HUES6 (cell line): ENCODE measurements around the gene NDFIP1.

Experiments
- H3K27ac ChIP-seq: 2 replicates; pipeline ENCODE4 v1.7.0; 2013; ENCODE audit warnings: low read depth, mild to moderate bottlenecking, low read length, inconsistent platforms
- H3K27me3 ChIP-seq: 2 replicates; pipeline ENCODE4 v1.6.1; 2013; ENCODE audit warnings: low read length; ENCODE audit not compliant: control insufficient read depth, insufficient read depth
- H3K36me3 ChIP-seq: 2 replicates; pipeline ENCODE4 v1.6.1; 2013; ENCODE audit warnings: low read length; ENCODE audit not compliant: control insufficient read depth, insufficient read depth
- H3K4me1 ChIP-seq: 2 replicates; pipeline ENCODE4 v1.6.1; 2013; ENCODE audit warnings: low read length; ENCODE audit not compliant: control insufficient read depth, insufficient read depth
- H3K4me3 ChIP-seq: 2 replicates; pipeline ENCODE4 v1.5.1; 2013; ENCODE audit warnings: low read depth, low read length
- H3K9ac ChIP-seq: one replicate; pipeline ENCODE4 v1.6.1; 2013; ENCODE audit warnings: mild to moderate bottlenecking, low read length
- H3K9me3 ChIP-seq: 2 replicates; pipeline ENCODE4 v1.6.1; 2013; ENCODE audit warnings: low read depth, low read length; ENCODE audit not compliant: control insufficient read depth, insufficient read depth

NDFIP1 gene

DNA sequence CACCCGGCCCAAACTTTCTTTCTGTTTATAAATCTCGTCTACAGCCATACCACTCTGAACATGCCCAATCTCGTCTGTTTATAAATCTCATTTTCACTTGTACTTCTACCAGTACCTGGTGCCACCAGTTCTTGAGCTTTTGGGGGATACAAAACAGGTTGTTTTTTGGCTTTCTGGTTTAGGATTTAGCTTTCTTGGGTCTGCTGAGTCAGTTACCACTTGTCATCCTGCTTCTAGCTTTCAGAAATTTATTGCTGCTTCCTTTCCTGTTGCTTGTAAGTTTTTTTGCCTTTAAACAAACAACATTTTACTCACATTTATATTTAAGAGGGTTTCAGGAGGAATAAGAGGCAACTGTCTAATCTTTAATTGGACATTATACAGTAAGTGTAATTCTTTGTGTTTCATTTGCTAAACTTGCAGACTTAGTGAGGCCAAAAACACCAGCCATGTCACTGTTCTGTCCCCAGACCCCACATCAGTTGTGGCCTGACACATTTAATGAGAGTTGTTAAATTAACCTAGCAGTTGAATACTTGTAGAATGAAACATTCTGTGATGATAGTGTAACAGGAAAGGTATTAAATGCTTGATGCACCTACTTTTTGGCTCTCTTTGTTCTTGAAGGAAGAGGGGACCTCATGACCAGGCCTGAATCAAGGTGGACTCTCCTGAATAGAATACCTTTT lies 11.8 kb downstream of the NDFIP1 start:
- no peaks in the 10 kb centered on the region; the same call in 1 of the 2 replicates for H3K36me3 ChIP-seq
- H3K27me3 ChIP-seq = no peaks in the 10 kb centered on the region
- no peaks in the 10 kb centered on the region for H3K9me3 ChIP-seq
- no peak overlapping the region for H3K27ac ChIP-seq
- H3K9ac ChIP-seq = no peak overlapping the region
- H3K4me1 ChIP-seq = no peaks in the 10 kb centered on the region
- no peak overlapping the region for H3K4me3 ChIP-seq

DNA sequence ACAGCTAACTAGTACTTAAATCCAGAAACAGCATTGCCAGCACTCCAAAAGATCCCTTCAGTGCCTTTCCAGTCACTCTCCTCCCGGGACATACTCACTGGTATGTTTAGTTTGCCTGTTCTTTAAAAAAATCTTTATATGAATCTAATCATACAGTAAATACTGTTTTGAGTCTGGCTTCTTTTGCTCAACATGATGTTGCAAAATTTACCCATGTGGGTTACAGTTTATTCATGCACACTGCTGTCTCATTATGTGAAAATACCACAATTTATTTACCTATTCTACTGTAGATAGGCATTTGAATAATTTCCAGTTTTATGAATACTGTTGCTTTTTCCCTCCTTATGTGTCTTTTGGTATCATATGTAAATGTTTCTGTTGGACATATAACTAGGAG lies 13.5 kb downstream of the NDFIP1 start:
- H3K9me3 ChIP-seq = no peaks in the 10 kb centered on the region
- no peak overlapping the region for H3K9ac ChIP-seq
- no peaks in the 10 kb centered on the region for H3K27me3 ChIP-seq
- no peaks in the 10 kb centered on the region for H3K4me1 ChIP-seq
- H3K36me3 ChIP-seq = no peaks in the 10 kb centered on the region; the same call in 1 of the 2 replicates
- H3K4me3 ChIP-seq = no peak overlapping the region
- no peak overlapping the region for H3K27ac ChIP-seq

DNA sequence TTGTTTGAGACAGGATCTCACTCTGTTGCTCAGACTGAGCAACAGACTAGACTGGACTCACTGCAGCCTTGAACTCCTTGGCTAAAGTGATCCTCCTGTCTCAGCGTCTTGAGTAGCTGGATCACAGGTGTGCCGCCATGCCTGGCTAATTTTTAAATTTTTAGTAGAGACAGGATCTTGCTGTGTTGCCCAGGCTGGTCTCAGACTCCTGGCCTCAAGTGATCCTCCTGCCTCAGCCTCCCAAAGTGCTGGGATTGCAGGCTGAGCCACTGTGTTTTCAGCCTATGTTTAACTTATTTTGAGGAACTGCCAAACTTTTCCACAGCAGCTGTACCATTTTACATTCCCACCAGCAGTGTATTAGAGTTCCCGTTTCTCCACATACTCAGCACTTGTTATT lies 16.8 kb downstream of the NDFIP1 start:
- Histone ChIP-seq H3K27ac (no peak overlapping the region), H3K27me3 (no peaks in the 10 kb centered on the region), H3K36me3 (no peaks in the 10 kb centered on the region; the same call in 1 of the 2 replicates), H3K9me3 (no peaks in the 10 kb centered on the region), H3K9ac (no peak overlapping the region), H3K4me3 (no peak overlapping the region), H3K4me1 (peaks cover 5% of the 10 kb centered on the region; the same call in 1 of the 2 replicates)

DNA sequence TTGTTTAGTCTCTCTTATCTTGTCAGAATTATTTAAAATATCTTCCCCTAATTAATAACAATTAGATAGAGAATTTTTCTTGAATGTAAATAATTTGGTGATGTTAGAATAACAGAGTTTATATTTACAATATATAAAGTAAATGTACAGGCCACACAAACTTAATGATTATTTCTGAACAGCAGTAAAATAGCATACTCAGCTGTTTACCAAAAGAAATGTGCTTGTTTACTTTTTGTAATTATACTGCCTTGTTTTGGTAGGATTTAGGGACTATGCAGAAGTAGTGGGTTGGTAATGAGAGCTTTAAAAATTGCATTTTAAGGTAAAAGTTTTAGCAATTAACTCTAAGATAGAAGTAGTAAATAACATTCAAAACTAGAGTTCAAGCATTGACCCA lies 17.4 kb downstream of the NDFIP1 start:
- H3K4me3 ChIP-seq = no peak overlapping the region
- no peak overlapping the region for H3K27ac ChIP-seq
- H3K9me3 ChIP-seq = no peaks in the 10 kb centered on the region

DNA sequence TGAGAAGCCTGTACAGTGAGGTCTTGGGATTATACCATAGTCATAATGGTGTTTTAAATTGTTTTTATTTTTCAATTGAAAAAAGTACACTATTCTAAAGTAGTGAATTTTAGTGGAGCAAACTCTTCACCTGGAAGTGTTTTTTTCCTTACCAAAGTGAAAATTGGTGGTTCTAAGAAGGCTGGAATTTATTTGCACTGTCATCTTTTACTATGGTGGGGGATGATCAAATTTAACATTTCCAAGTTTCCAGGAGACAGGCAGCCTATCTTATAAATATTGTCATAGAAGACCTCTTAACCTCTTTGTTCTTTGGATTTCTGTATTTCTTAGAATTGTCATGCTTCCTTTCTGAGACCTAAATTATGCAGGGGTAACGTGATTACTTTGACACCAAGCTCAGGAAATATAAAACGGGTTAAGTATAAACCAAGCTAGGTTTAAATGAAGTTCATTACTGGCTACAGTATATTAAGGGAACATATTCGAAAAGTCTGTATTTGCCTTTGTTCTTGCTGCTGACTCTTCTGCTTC lies 20.2 kb downstream of the NDFIP1 start:
- Histone ChIP-seq H3K36me3 (peaks cover 15% of the 10 kb centered on the region; the same call in 1 of the 2 replicates), H3K4me1 (peaks cover 5% of the 10 kb centered on the region; the same call in 1 of the 2 replicates), H3K9me3 (no peaks in the 10 kb centered on the region), H3K9ac (no peak overlapping the region), H3K27me3 (no peaks in the 10 kb centered on the region), H3K4me3 (no peak overlapping the region), H3K27ac (no peak overlapping the region)

More for the DNA sequence above, 17.4 kb downstream of the NDFIP1 start:
- Histone ChIP-seq H3K27me3 (no peaks in the 10 kb centered on the region), H3K36me3 (no peaks in the 10 kb centered on the region; the same call in 1 of the 2 replicates), H3K9ac (no peak overlapping the region), H3K4me1 (peaks cover 5% of the 10 kb centered on the region; the same call in 1 of the 2 replicates)

DNA sequence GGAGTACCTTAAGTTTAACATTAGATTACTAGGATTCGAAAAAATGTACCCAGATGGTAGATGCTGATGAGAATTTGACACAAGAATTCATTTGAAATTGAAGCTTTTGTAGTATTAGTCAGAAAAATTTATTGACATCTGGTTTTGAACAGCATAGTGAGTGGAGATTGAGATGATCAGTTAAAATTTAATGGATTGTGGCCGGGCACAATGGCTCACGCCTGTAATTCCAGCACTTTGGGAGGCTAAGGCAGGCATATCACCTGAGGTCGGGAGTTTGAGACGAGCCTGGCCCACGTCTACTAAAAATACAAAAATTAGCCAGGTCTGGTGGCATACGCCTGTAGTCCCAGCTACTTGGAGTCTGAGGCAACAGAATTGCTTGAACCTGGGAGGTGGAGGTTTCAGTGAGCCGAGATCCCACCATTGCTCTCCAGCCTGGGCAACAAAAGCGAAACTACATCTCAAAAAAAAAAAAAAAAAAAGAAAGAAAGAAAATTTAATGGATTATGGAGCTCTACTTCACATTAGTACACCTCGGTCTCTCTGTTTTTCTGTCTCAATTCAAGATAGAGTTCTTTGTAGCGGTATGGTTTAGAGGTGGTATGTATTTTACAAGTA lies 21.0 kb downstream of the NDFIP1 start:
- peaks cover 18% of the 10 kb centered on the region; the same call in 1 of the 2 replicates for H3K36me3 ChIP-seq
- no peak overlapping the region for H3K4me3 ChIP-seq
- no peaks in the 10 kb centered on the region for H3K27me3 ChIP-seq
- H3K9ac ChIP-seq = no peak overlapping the region
- H3K9me3 ChIP-seq = no peaks in the 10 kb centered on the region
- peaks cover 5% of the 10 kb centered on the region; the same call in 1 of the 2 replicates for H3K4me1 ChIP-seq
- no peak overlapping the region for H3K27ac ChIP-seq

DNA sequence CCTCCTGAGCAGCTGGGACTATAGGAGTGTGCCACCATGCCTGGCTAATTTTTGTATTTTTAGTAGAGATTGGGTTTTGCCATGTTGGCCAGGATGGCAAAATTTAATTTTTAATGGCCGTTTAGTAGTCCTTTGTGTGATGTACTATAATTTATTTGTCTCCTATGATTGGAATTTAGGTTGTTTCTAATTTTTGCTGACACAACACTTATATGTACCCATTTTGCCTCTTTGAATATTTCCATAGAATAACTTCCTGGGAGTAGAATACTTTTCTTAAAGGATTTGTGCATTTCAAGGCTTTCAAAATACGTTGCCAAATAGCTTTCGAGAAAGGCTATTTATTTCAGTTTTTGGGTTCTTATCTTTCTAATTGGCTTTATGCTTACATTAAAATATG lies 22.8 kb downstream of the NDFIP1 start:
- Histone ChIP-seq H3K9ac (no peak overlapping the region), H3K9me3 (no peaks in the 10 kb centered on the region), H3K4me1 (peaks cover 5% of the 10 kb centered on the region; the same call in 1 of the 2 replicates), H3K27ac (no peak overlapping the region), H3K27me3 (no peaks in the 10 kb centered on the region), H3K4me3 (no peak overlapping the region), H3K36me3 (peaks cover 26% of the 10 kb centered on the region)

DNA sequence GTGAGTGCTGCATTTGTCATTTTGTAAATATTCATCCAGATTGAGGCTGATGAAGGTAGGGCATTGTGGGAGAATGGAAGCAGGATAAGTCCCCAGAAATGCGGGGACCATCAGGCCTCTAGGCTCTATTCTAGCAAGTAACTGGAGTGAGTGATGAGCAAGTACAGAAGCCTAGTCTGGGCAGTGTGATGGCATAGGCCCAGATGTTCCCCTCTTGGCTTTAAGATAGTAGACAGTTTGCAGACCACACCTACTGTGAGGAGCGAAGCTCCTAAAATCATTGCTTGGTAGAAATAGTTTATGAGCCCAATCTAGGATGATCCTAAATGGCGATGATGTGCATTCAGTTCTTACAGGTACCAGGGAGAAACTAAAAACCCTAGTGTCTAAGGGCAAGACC lies 24.3 kb downstream of the NDFIP1 start:
- Histone ChIP-seq H3K4me3 (no peak overlapping the region), H3K27me3 (no peaks in the 10 kb centered on the region), H3K9ac (no peak overlapping the region), H3K27ac (no peak overlapping the region), H3K36me3 (peaks cover 26% of the 10 kb centered on the region), H3K9me3 (no peaks in the 10 kb centered on the region), H3K4me1 (peaks cover 4% of the 10 kb centered on the region; the same call in 1 of the 2 replicates)

DNA sequence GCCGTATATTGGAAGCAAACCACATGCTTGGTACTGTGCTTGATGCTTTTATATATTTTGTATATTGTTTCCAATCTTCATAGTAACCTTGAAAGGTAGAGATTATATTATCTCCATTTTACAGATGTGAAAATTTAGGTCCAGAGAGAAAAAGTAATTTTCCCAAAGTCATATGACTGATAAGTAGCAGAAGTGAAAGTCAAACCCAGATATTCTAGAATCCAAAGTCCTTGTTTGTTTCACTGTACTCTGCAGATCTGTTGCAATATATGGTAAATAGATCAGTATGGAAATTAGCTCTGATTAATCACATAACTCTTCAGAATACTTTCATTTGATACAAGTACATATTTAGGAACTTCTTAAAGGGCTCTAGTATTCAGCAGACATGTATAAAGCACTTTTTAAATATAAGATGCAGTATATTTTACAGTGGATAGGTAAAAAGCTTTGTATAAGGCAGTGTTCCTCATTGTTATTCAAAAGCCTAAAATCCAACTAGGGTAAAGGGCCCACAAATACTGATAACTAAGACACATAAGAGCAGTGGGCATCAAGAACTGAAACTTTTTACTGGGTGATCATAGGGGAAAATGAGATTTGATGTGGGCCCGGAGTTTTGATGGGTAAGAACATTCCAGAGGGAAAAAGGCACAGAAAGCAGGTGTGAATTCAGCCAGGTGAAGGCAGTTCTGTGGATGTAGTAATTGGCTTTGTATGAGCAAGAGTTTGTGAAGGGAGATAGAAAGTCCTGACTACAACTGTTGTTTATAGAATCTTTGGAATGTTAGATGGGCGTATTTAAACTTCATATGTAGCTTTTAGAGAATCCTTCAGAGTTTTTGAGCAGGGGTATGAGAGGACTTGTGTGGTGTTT lies 25.0 kb downstream of the NDFIP1 start:
- H3K9ac ChIP-seq = no peak overlapping the region
- H3K9me3 ChIP-seq = no peaks in the 10 kb centered on the region
- H3K36me3 ChIP-seq = peaks cover 30% of the 10 kb centered on the region
- H3K4me1 ChIP-seq = 0 out of 2 replicates have a peak, but pooled peaks cover 3% of the 10 kb centered on the region
- H3K4me3 ChIP-seq = no peak overlapping the region
- no peaks in the 10 kb centered on the region for H3K27me3 ChIP-seq
- no peak overlapping the region for H3K27ac ChIP-seq

DNA sequence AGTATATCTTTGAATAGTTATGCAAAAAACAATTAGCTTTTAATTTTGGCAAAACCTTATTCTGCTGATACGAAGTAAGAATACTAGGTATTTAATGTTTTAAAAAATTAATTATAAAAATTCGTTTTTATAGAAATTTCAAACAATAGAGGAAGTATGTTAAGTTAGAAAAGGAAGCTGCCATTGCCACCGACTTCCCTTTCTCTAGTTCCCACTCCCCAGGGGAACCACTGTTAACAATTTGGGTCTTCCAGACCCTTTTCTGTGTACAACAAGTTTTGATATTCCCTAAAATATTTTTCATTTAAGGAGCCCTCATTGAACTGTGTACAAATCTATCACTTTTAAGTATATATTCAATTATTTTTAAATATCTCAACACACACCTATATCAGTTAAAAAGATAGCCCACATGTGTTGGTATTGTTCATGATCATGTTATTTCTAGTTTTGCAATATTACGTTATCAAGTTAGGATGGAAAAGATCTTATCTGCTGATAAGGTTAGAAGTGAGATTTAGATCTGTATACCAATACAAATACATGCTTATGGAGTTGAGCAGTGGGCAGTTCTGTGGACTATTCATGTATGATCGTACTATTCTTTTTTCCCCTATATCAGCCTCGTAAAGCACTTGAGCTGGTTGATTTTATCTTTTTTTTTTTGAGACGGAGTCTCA lies 25.9 kb downstream of the NDFIP1 start:
- no peak overlapping the region for H3K9ac ChIP-seq
- no peaks in the 10 kb centered on the region for H3K27me3 ChIP-seq
- no peaks in the 10 kb centered on the region for H3K9me3 ChIP-seq
- peaks cover 30% of the 10 kb centered on the region for H3K36me3 ChIP-seq
- H3K4me3 ChIP-seq = no peak overlapping the region
- no peaks in the 10 kb centered on the region for H3K4me1 ChIP-seq
- H3K27ac ChIP-seq = no peak overlapping the region
